Mesothelial cell of epicardium (in vitro differentiated cells): Measurements from ENCODE around the gene TBC1D22A. TPM values are rescaled to one million over a fixed set of nuclear protein-coding genes. Genes with fewer than 3 reads are reported as not detected.

ENCODE experiments used
- DNase-seq, 2 experiments: peaks; one replicate each; pipeline ENCODE4 v3.0.0; 2021; ENCODE audit warnings: low spot score in 2 of 2; ENCODE audit not compliant: unreplicated experiment in 2 of 2
- H3K27ac Mint-ChIP-seq: 2 replicates; pipeline ENCODE4 v1.8.0; 2021; ENCODE audit warnings: mixed read lengths
- H3K27me3 Mint-ChIP-seq: 2 replicates; pipeline ENCODE4 v1.8.0; 2021; ENCODE audit warnings: low read depth, mixed read lengths
- H3K36me3 Mint-ChIP-seq: 2 replicates; pipeline ENCODE4 v1.8.0; 2021; ENCODE audit warnings: mixed read lengths
- H3K4me1 Mint-ChIP-seq: 2 replicates; pipeline ENCODE4 v1.8.0; 2021; ENCODE audit warnings: mixed read lengths
- H3K4me3 Mint-ChIP-seq: 2 replicates; pipeline ENCODE4 v1.8.0; 2021; ENCODE audit warnings: mild to moderate bottlenecking, moderate library complexity, mixed read lengths
- H3K9me3 Mint-ChIP-seq: 2 replicates; pipeline ENCODE4 v1.8.0; 2021; ENCODE audit warnings: mixed read lengths
- CTCF ChIP-seq: fragments of 200-600 bp; sonication (generic); IDR thresholded peaks from one replicate; pipeline ENCODE4 v1.5.0; 2021; ENCODE audit warnings: antibody characterized with exemption; ENCODE audit not compliant: unreplicated experiment
- total RNA-seq: library from RNA; stranded (reverse); gene quantifications from 3 replicates; pipeline ENCODE4 v1.2.1, GENCODE V29; 2021

Gene TBC1D22A
- total RNA-seq, 1 donor from 2014 or later: 26.6 TPM

DNA sequence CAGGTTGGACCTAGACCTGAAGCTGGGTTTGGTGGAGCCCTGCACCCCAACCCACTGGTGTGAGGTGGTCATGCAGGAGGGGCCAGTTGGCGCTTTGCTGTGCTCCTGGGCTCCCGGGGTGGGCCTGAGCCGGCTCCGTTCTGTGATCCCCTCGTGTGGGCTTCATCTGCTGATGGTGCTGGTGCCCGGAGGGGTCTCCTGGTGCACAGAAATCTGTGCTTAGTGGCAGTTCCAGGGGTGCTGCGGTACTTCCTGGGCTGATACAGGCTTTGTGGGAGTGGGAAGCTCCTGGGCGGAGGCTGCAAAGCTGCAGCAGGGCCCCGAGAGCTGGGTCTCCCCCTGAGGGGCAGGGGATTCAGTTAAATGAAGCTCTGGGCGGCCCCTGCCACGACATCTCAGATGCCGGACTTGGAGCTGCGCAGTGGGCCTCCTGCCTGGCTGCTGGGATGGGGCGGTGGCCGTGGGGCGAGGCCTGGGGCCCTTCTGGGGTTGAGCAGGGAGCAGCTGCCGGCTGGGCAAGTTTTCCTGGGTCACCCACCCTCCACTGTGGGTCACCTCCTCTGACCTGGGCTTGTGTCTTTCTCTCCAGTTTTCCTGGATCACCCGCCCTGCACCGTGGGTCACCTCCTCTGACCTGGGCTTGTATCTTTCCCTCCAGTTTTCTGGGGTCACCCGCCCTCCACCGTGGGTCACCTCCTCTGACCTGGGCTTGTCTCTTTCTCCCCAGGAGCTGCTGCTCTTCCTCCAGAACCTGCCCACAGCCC is 410.5 kb downstream of the TBC1D22A start:
- TF ChIP-seq CTCF: no peak
- H3K9me3 Mint-ChIP-seq: no peaks in the 10 kb centered on the region
- H3K4me3 Mint-ChIP-seq: no peak overlapping the region
- no peaks in the 10 kb centered on the region for H3K4me1 Mint-ChIP-seq
- H3K27ac Mint-ChIP-seq: no peak overlapping the region
- no peaks in the 10 kb centered on the region for H3K27me3 Mint-ChIP-seq
- peaks cover 20% of the 10 kb centered on the region for H3K36me3 Mint-ChIP-seq
- DNase-seq: peak in 1 of 2 experiments; percentile 19

- H3K9me3 Mint-ChIP-seq: peaks cover 6% of the 10 kb centered on the region
- no peaks in the 10 kb centered on the region for H3K27me3 Mint-ChIP-seq
- H3K27ac Mint-ChIP-seq: no peak overlapping the region
- no peak for TF ChIP-seq CTCF
- peaks cover 23% of the 10 kb centered on the region for H3K36me3 Mint-ChIP-seq
- H3K4me1 Mint-ChIP-seq: no peaks in the 10 kb centered on the region
- H3K4me3 Mint-ChIP-seq: no peak overlapping the region
- DNase-seq: peak in 1 of 2 experiments; percentile 8
Observed at GRCh38 chr22:47173535-47174021, 411.1 kb downstream of the TBC1D22A start.

DNA sequence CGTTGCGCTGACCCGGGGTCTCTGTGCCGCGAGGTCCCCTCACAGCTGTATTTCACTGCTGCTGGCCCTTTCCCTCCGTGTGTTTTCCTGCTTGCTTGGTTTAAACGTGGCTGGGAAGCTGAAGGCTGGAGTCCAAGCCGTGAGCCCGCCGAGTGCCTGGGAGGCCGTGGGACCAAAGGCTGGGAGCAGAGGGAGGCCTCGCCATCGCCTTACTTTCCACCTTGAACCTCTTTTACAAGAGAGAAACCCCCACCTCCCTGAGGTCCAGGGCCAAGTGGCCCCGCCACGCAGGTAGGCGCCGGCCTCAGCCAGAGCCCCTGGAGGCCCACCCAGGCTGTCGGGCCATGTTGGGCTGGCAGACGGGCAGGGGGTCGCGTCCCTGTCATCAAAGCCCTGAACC is 411.6 kb downstream of the TBC1D22A start:
- Mint-ChIP-seq H3K27ac (no peak overlapping the region), H3K9me3 (peaks cover 11% of the 10 kb centered on the region)
- DNase-seq: no peak

GRCh38 chr22:47174671-47175112 is 412.2 kb downstream of the TBC1D22A start:
- no peaks in the 10 kb centered on the region for H3K27me3 Mint-ChIP-seq
- no peak overlapping the region for H3K4me3 Mint-ChIP-seq
- no peak for TF ChIP-seq CTCF
- DNase-seq: peak in 1 of 2 experiments; percentile 6
- H3K36me3 Mint-ChIP-seq: peaks cover 27% of the 10 kb centered on the region
- H3K9me3 Mint-ChIP-seq: peaks cover 15% of the 10 kb centered on the region
- no peaks in the 10 kb centered on the region for H3K4me1 Mint-ChIP-seq
- no peak overlapping the region for H3K27ac Mint-ChIP-seq

More for the DNA sequence above, 411.6 kb downstream of the TBC1D22A start:
- Mint-ChIP-seq H3K4me1 (no peaks in the 10 kb centered on the region), H3K27me3 (no peaks in the 10 kb centered on the region), H3K36me3 (peaks cover 26% of the 10 kb centered on the region), H3K4me3 (no peak overlapping the region)
- TF ChIP-seq CTCF: no peak

GRCh38 chr22:47175151-47176025 is 412.9 kb downstream of the TBC1D22A start:
- no peaks in the 10 kb centered on the region for H3K4me1 Mint-ChIP-seq
- no peak for TF ChIP-seq CTCF
- H3K4me3 Mint-ChIP-seq: no peak overlapping the region
- H3K27ac Mint-ChIP-seq: no peak overlapping the region
- H3K27me3 Mint-ChIP-seq: no peaks in the 10 kb centered on the region
- H3K9me3 Mint-ChIP-seq: peaks cover 22% of the 10 kb centered on the region
- DNase-seq: peak in 1 of 2 experiments; percentile 19
- H3K36me3 Mint-ChIP-seq: peaks cover 30% of the 10 kb centered on the region
